ENCODE data around the gene ZNF850. TPM values are rescaled to one million over a fixed set of nuclear protein-coding genes. Genes with fewer than 3 reads are reported as not detected.

The ZNF850 gene
- total RNA-seq (2021): 23.9 and 25.1 TPM in 2 replicates
- long read RNA-seq, full-length matches to known transcripts: 12 of 17 reads
- long read RNA-seq, partial matches to known transcripts: 0 of 17 reads
- long read RNA-seq, other reads (novel, unspliced or antisense): 5 of 17 reads

DNA sequence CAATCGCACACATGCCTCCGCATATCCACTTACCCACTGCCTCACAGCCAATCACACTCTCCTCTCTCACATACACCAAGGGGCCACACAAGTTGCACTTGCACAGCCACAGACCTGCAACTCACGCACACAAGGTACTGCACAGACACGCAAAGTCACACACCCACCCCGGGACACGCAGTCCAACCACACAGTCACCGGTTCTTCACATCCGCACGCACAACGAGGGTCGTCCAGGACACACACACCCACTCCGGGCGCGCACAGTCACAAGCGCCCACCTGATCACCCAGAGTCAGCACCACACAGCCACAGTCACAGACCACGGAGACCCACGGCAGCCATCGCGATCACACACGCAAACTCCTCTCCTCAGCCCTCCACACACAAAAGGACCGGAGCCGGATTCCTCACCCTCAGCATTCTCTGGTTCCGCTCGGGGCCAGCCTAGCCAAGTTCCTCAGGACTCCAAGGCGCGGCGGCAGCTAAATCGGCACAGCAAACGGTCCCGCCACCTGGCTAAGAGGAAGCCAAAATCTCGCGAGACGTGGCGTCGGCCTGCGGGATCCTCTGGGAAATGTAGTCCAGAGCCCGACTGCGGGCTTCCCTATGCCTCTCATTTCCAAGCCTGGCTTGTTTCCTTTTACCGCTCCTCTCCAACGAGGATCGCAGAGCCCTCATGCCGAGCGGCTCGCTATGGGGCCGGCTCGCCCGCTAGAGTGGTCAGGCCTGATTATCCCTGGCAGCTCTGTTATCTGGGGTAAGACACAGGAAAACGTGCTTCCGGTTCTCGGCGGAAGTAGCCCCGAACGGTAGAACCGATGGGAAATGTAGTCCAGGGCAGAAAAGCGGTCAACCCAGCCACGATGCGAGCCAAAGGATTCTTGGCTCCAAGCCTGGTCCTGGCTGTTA lies at the start of gene ZNF850:
Gene ZNF850 (minus strand): TSS at position 497 of the 912 bp plus-strand sequence. CDS start 10,201 bp downstream, outside the sequence.
- H3K9me3 Mint-ChIP-seq: peaks cover 52 to 73% of the 10 kb centered on the region in 2 experiments
- peak within 1 kb of the TSS; percentile 98 to 99 (median 98) for H3K27ac Mint-ChIP-seq
- peaks cover 4 to 14% of the 10 kb centered on the region in 2 experiments; a peak in 3 of 4 replicates for H3K4me1 Mint-ChIP-seq
- Histone ChIP-seq H3K14ac (ENCODE audit: insufficient read depth, low read length) (peak within 1 kb of the TSS; percentile 98), H3K56ac (ENCODE audit: insufficient read length, low read depth, low read length) (peak within 1 kb of the TSS; percentile 74), H2AK5ac (ENCODE audit: insufficient read length, low read length) (no peak within 1 kb of the TSS), H2BK120ac (ENCODE audit: low read depth, low read length, poor library complexity, severe bottlenecking) (peak within 1 kb of the TSS; percentile 84), H4K91ac (ENCODE audit: insufficient read length, low read depth, low read length) (no peak within 1 kb of the TSS), H2BK5ac (ENCODE audit: insufficient read length, low read length) (peak within 1 kb of the TSS; percentile 11), H4K5ac (ENCODE audit: insufficient read length, low read depth, low read length) (peak within 1 kb of the TSS; percentile 76), H3K4me2 (ENCODE audit: insufficient read depth, insufficient read length, low read length) (peak within 1 kb of the TSS; percentile 95), H3K18ac (ENCODE audit: insufficient read length, low read depth, low read length) (peak within 1 kb of the TSS; percentile 95), H3K27ac (ENCODE audit: insufficient read length, low read depth, low read length) (peak within 1 kb of the TSS; percentile 12), H3K4me1 (ENCODE audit: insufficient read depth, low read length) (no peaks in the 10 kb centered on the region), H3K79me1 (ENCODE audit: insufficient read depth, low read depth, low read length, poor library complexity, severe bottlenecking) (peaks cover 5% of the 10 kb centered on the region), H4K8ac (replicated peaks; ENCODE audit: insufficient read length, low read depth, low read length) (no peak within 1 kb of the TSS), H2BK20ac (ENCODE audit: low read depth, low read length, poor library complexity, severe bottlenecking) (no peak within 1 kb of the TSS), H3T11ph (ENCODE audit: low read length) (no peak within 1 kb of the TSS), H3K4ac (ENCODE audit: low read depth, low read length) (peak within 1 kb of the TSS; percentile 86; the same call in 1 of the 2 replicates), H3K79me2 (ENCODE audit: insufficient read depth, low read length) (peaks cover 19% of the 10 kb centered on the region; the same call in 1 of the 2 replicates), H2BK12ac (ENCODE audit: insufficient read length, low read depth, low read length) (no peak within 1 kb of the TSS), H3K23me2 (ENCODE audit: insufficient read length, low read depth, low read length, poor library complexity, severe bottlenecking) (peaks cover 4% of the 10 kb centered on the region), H2BK15ac (ENCODE audit: low read depth, low read length) (no peak within 1 kb of the TSS), H3K27me3 (ENCODE audit: insufficient read depth, low read length) (no peaks in the 10 kb centered on the region), H2AFZ (ENCODE audit: low read length) (peak within 1 kb of the TSS; percentile 97), H3K23ac (ENCODE audit: insufficient read length, low read depth, low read length) (no peak within 1 kb of the TSS), H3K9ac (ENCODE audit: extremely low read depth, insufficient read length, low read length) (peak within 1 kb of the TSS; percentile 99), H3K9me3 (ENCODE audit: control insufficient read depth, low read depth, low read length) (no peaks in the 10 kb centered on the region), H4K20me1 (ENCODE audit: control insufficient read depth, insufficient read depth, insufficient read length) (no peaks in the 10 kb centered on the region)
- whole genome bisulfite sequencing (ENCODE audit: extremely low coverage, insufficient read length, low lambda C conversion rate): no CpG with 5 or more reads among the region's 57 CpGs
- TF ChIP-seq, protein P1, sequence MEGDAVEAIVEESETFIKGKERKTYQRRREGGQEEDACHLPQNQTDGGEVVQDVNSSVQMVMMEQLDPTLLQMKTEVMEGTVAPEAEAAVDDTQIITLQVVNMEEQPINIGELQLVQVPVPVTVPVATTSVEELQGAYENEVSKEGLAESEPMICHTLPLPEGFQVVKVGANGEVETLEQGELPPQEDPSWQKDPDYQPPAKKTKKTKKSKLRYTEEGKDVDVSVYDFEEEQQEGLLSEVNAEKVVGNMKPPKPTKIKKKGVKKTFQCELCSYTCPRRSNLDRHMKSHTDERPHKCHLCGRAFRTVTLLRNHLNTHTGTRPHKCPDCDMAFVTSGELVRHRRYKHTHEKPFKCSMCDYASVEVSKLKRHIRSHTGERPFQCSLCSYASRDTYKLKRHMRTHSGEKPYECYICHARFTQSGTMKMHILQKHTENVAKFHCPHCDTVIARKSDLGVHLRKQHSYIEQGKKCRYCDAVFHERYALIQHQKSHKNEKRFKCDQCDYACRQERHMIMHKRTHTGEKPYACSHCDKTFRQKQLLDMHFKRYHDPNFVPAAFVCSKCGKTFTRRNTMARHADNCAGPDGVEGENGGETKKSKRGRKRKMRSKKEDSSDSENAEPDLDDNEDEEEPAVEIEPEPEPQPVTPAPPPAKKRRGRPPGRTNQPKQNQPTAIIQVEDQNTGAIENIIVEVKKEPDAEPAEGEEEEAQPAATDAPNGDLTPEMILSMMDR (conservative IDR thresholded peaks at IDR 0.05): no peak
- peaks cover 44 to 66% (median 50%) of the 10 kb centered on the region in 3 experiments for H3K36me3 Mint-ChIP-seq (ENCODE audit: insufficient read depth in 1 of 3, low read depth in 3 of 3)
- peak within 1 kb of the TSS; percentile 99 for H3K4me3 Mint-ChIP-seq
- peak; percentile 94 for DNase-seq
- no peaks in the 10 kb centered on the region; the same call in 1 of the 2 replicates for H3K27me3 Mint-ChIP-seq (ENCODE audit: low read depth)
